ENCODE measurements around the gene SREK1. TPM values are rescaled to one million over a fixed set of nuclear protein-coding genes. Genes with fewer than 3 reads are reported as not detected.
"Not testable (repeated sequence)": the region's sequence is repeated elsewhere in the genome, so short reads cannot be mapped to it uniquely, and the experiment has no call there.

Gene SREK1
- total and polyA plus RNA-seq, 12 donors: 12.6 to 59.8 (median 26.9) TPM

DNA sequence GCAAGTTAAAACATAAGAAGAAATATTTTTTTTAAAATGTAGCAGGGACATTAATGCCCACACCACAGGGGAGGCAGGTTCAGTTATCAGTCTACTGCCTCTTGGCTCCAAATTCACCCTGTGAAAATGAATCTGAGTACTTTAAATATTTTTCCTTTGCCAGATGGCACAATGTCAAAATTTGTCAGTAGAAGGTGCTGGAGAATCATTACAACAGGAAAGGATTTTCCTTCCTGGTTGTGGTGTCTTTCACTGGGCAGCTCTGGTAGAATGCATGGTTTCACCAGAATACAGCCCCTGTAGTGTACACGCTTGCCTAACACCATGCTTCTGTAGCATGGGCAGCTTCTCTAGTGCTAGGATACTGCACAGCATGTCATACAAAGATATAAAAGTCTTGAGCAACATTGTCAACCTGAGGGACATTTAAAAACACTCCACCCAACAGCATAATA is 9.7 kb upstream of the SREK1 start:
- Histone ChIP-seq H3K4me1 (peaks cover 0 to 9% (median 8%) of the 10 kb centered on the region in 9 donors), H3K4me3 (no peak overlapping the region), H3K27ac (peak overlapping the region in 1 of 10 donors; percentile 24), H3K9me3 (peaks cover 0 to 16% (median 0%) of the 10 kb centered on the region in 11 donors), H3K36me3 (no peaks in the 10 kb centered on the region), H3K27me3 (no peaks in the 10 kb centered on the region)
- DNase-seq (peak in 1 of 2 donors; percentile 5), ATAC-seq (peak in 7 of 8 donors; percentile 25 to 81 (median 67))
- 52 to 56% methylated on average over 1 of the region's 1 CpG for WGBS, 2 donors
- TF ChIP-seq, protein P1, sequence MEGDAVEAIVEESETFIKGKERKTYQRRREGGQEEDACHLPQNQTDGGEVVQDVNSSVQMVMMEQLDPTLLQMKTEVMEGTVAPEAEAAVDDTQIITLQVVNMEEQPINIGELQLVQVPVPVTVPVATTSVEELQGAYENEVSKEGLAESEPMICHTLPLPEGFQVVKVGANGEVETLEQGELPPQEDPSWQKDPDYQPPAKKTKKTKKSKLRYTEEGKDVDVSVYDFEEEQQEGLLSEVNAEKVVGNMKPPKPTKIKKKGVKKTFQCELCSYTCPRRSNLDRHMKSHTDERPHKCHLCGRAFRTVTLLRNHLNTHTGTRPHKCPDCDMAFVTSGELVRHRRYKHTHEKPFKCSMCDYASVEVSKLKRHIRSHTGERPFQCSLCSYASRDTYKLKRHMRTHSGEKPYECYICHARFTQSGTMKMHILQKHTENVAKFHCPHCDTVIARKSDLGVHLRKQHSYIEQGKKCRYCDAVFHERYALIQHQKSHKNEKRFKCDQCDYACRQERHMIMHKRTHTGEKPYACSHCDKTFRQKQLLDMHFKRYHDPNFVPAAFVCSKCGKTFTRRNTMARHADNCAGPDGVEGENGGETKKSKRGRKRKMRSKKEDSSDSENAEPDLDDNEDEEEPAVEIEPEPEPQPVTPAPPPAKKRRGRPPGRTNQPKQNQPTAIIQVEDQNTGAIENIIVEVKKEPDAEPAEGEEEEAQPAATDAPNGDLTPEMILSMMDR (IDR thresholded peaks at IDR 0.05): no peak
- intact Hi-C loops (cut with DNase I): no loop called here

DNA sequence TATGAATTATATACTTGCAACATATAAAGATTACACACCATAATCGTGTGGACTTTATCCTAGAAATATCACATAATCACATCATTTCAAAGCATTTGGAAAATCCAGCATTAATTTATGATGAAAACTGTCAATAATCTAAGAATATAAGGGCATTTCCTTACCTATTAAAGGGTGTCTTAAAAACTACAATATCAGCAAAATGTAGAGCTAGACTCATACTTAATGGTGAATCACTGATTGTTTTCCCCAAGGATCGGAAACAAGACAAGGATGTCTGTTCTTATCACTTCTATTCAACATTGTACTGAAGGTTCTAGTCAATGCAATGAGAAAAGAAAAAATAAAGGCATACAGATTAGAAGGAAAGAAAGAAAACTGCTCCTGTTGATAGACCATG is 8.0 kb upstream of the SREK1 start:
- WGBS, 2 donors: 90 to 93% methylated on average over 2 of the region's 2 CpGs
- DNase-seq: no peak

DNA sequence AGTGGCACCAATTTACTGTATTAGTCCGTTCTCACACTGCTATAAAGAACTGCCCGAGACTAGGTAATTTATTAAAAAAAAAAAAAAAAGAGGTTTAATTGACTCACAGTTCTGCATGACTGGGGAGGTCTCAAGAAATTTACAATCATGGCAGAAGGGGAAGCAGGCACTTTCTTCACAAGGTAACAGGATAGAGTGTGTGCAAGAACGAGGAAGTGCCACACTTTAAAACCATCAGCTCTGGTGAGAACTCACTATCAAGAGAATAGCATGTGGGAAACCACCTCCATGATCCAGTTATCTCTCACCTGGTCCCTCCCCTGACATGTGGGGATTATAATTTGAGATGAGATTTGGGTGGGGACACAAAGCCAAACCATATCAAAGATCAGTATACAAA is 7.2 kb upstream of the SREK1 start:
- H3K4me3 ChIP-seq; H3K36me3 ChIP-seq; H3K27ac ChIP-seq; H3K27me3 ChIP-seq; intact Hi-C loops (cut with DNase I); H3K9me3 ChIP-seq; DNase-seq; ATAC-seq; H3K4me1 ChIP-seq: not testable (repeated sequence)
- WGBS, 2 donors: 88% methylated on average over 3 of the region's 3 CpGs

More for the DNA sequence above, 8.0 kb upstream of the SREK1 start:
- H3K9me3 ChIP-seq: peaks cover 0 to under 1% (median 0%) of the 10 kb centered on the region in 11 donors
- peaks cover 0 to 9% (median 8%) of the 10 kb centered on the region in 9 donors for H3K4me1 ChIP-seq
- H3K4me3 ChIP-seq: no peak overlapping the region
- no peak for ATAC-seq
- TF ChIP-seq, protein P1 (IDR thresholded peaks at IDR 0.05): no peak
- no peaks in the 10 kb centered on the region for H3K36me3 ChIP-seq
- no peak overlapping the region for H3K27ac ChIP-seq
- intact Hi-C loops (cut with DNase I): no loop called here
- H3K27me3 ChIP-seq: no peaks in the 10 kb centered on the region

DNA sequence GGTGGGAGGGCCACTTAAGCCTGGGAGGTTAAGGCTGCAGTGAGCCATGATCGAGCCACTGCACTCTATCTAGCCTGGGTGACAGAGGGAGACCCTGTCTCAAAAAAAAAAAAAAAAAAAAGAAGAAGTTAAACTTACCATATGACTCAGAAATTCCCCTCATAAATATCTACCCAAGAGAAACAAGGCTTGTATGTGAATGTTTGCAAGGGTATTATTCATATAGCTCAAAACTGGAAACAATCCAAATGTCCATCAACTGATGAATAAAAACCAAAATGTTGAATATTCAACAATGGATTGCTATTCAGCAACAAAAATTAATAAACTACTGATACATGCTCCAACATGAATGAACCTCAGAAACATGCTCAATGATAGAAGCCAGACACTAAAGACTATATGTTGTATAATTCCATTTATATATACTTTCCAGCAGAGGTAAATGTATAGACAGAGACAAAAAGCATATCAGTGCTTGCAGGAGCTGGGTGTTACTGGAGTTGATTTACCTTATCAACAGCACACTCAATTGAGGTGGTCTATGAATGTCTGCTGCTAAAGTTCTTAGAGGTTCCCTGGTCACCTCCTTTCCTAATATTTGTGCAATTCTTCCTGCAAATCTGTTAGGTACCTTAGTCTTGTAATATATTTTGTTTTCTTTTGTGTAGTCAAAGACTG is 5.3 kb upstream of the SREK1 start:
- TF ChIP-seq, protein P1 (IDR thresholded peaks at IDR 0.05): no peak
- no peaks in the 10 kb centered on the region for H3K36me3 ChIP-seq
- no peak for DNase-seq
- whole genome bisulfite sequencing, 2 donors: 75 to 76% methylated on average over 1 of the region's 1 CpG
- intact Hi-C loops (cut with DNase I): no loop called here
- H3K27ac ChIP-seq: no peak overlapping the region
- no peak overlapping the region for H3K4me3 ChIP-seq
- no peak for ATAC-seq
- no peaks in the 10 kb centered on the region for H3K9me3 ChIP-seq
- H3K27me3 ChIP-seq: no peaks in the 10 kb centered on the region
- H3K4me1 ChIP-seq: peaks cover 3 to 17% (median 13%) of the 10 kb centered on the region in 9 donors

DNA sequence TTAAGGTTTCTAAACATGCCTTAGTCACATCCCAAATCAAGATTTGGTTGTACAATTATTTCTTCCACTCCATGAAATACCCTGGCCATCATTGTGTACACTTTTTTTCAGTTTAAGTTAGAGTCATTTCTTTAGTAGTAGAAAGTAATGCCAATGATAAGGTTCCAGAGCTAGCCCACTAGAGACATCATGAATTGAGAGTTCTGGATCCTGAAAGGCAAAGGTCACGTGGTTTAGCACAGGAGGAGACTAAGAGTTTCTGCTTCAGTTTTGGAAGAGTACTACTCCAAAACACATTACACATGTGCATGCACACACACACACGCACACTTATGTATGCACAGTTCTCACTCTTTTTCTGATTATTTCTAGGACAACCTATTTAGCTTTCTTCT is 4.8 kb upstream of the SREK1 start:
- TF ChIP-seq, protein P1 (IDR thresholded peaks at IDR 0.05): no peak
- H3K4me1 ChIP-seq: peaks cover 3 to 14% (median 10%) of the 10 kb centered on the region in 9 donors
- ATAC-seq (no peak), DNase-seq (no peak)
- no peaks in the 10 kb centered on the region for H3K27me3 ChIP-seq
- H3K36me3 ChIP-seq: no peaks in the 10 kb centered on the region
- intact Hi-C loops (cut with DNase I): no loop called here
- no peak overlapping the region for H3K4me3 ChIP-seq
- no peak overlapping the region for H3K27ac ChIP-seq
- 88 to 93% methylated on average over 2 of the region's 2 CpGs for WGBS, 2 donors
- no peaks in the 10 kb centered on the region for H3K9me3 ChIP-seq

All from heart right ventricle (tissue), 16 donors.